Prostate gland (tissue), 2 donors: Measurements from ENCODE around the gene ZNF837.

ENCODE experiments used
- CTCF ChIP-seq, 4 experiments: fragments of 200-600 bp in 2 of 4; fragments of 450-650 bp in 2 of 4; sonication (generic) in 2 of 4; IDR thresholded peaks; 1 replicate in 3 of 4; 2 replicates in 1 of 4; pipeline ENCODE4 v1.5.1; 2016 to 2019; ENCODE audit warnings: antibody characterized with exemption in 4 of 4, mild to moderate bottlenecking in 2 of 4, moderate library complexity in 2 of 4
- POLR2A ChIP-seq: fragments of 450-650 bp; IDR thresholded peaks from one replicate; pipeline ENCODE4 v1.6.1; 2016; ENCODE audit warnings: antibody characterized with exemption, mild to moderate bottlenecking
- POLR2AphosphoS5 ChIP-seq: sonication (generic); formaldehyde crosslinking; IDR thresholded peaks from one replicate; pipeline ENCODE4 v1.6.1; 2017; ENCODE audit warnings: antibody characterized with exemption

- TF ChIP-seq CTCF (IDR thresholded peaks at IDR 0.05) (no peak), POLR2AphosphoS5 (no peak), POLR2A (no peak)
Measured at GRCh38 chr19:58394821-58395219, 14.0 kb upstream of the ZNF837 start.
